GM18858 (cell line): ENCODE measurements around the gene TNPO1.
"Not testable (repeated sequence)": the region's sequence is repeated elsewhere in the genome, so short reads cannot be mapped to it uniquely, and the experiment has no call there.

Experiments used
- ATAC-seq: cut with Tn5 transposase; IDR thresholded peaks from one replicate; pipeline ENCODE4 v1.9.1; 2021; ENCODE audit not compliant: unreplicated experiment

TNPO1 gene

DNA sequence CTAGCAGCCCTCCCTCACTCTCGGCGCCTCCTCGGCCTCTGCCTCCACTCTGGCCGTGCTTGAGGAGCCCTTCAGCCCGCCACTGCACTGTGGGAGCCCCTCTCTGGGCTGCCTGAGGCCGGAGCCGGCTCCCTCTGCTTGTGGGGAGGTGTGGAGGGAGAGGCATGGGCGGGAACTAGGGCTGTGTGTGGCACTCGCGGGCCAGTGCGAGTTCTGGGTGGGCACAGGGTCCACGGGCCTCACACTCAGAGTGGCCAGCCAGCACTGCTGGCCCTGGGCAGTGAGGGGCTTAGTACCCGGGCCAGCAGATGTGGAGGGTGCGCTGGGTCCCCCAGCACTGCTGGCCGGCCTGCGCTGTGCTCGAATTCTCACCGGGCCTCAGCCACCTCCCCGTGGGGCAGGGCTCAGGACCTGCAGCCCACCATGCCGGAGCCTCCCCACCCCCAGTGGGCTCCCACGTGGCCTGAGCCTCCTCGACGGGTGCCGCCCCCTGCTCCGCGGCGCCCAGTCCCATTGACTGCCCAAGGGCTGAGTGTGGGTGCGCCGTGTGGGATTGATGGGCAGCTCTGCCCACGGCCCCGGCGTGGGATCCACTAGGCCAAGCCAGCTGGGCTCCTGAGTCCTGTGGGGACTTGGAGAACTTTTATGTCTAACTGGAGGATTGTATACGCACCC is 109.0 kb downstream of the TNPO1 start:
- ATAC-seq: no peak

DNA sequence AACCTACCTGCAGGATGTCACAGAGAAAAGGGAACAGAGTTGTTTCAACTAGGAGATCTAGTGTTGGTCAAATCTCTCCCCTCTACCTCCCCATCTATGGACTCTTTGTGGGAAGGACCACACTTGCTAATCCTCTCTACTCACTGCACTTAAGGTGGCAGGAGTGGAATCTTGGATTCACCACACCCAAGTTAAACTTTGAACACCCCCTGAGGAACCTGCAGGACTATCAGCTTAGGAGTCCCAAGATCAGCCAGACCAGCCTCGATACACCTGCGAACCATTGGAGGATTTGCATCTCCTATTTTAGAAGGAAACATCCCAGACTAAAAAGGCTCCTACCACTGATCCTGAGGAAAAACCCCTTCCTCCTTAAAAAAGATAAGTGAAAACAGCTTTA is 116.2 kb downstream of the TNPO1 start:
- not testable (repeated sequence) for ATAC-seq

DNA sequence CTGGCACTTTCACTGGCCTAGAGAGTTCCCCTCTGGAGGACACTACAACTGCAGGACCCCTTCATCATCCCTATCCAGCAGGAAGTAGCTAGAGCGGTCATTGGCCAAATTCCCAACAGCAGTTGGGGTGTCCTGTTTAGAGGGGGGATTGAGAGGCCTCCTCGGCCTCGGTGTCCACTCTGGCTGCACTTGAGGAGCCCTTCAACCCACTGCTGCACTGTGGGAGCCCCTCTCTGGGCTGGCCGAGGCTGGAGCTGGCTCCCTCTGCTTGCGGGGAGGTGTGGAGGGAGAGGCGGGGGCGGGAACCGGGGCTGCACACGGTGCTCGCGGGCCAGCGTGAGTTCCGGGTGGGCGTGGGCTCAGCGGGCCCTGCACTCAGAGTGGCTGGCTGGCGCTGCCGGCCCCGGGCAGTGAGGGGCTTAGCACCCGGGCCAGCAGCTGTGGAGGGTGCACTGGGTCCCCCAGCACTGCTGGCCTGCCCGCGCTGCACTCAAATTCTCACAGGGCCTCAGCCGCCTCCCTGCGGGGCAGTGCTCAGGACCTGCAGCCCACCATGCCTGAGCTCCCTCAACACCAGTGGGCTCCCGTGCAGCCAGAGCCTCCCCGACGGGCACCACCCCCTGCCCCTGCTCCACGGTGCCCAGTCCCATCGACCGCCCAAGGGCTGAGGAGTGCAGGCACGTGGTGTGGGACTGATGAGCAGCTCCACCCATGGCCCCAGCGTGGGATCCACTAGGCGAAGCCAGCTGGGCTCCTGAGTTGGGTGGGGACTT is 118.7 kb downstream of the TNPO1 start:
- not testable (repeated sequence) for ATAC-seq

DNA sequence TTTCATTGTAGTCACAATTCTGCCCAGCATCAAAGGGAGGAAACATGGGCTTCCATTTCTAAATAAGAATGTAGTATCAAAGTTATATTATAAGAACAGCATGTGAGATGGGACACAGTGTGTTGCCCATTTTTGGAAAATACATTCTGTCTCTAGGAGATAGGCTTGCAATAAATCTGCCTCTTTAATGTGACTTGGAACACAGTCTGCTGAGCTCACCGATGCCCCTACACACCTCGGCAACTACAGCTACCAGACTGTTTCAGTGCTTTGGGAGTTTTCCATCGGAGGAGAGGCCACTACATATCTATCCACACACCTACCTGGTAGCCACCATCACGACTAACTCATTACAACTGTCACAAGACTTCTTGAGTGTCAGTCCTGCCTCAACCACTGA is 120.4 kb downstream of the TNPO1 start:
- no peak for ATAC-seq

DNA sequence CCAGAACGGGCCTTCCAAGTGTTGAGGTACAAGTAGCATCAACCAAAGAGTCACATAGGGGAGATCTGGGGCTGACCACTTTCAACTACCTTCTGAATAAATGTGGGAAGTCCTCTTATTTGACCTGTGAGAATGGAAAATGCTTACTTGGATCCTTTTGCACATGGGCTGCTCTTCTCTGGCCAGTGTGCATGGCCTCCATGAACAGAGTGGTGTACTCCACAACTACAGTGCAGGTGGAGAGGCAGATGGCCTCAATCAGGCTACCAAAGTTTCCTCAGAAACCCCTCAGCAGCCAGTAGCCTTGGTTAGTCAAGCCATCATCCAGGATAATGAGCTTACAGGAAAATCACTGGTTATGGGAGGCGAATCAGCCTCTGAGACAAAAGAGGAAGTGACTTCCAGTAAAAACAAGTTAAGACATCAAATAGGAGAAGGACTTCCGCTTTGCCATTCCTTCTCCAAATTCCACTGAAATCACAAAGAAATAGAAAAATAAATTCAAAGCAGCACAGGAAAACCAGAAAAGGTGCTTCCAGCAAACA is 121.1 kb downstream of the TNPO1 start:
- ATAC-seq: no peak

DNA sequence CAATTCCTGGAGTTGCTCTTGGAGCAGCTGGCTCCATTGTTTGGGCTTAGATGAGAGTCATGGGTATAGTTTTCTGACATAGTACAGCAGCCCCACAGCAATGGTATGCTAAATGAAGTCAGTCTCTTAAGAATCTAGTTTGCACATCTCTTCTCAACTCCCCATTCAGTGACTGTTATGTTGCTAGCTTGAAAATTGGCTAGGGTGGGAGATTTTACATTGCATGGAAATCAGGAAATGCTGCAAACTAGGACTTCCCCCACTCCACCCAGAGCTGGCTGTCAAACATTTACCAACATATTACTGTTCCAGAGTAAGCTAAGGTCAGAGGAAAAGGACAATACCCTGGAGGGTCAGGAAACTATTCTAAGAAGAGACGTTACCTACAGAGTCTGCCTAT is 121.7 kb downstream of the TNPO1 start:
- ATAC-seq: no peak

DNA sequence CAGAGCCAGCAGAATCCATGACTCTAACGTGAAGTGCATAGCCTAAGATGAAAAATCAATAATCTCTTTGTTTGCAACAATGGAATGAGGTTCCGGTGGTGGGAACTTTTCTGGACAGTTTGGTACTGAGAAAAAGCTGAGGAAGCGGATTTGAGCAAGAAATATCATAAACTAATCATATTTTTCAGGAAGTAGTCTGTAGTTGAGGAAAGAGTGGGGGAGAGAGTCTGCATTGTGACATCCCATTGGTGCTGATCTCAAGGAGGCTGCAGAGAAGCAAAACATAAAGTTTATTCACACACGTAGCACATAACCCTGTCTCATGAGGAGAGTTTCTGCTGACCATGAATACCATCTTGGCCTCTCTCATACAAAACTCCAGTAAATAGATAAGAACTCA is 123.6 kb downstream of the TNPO1 start:
- ATAC-seq: no peak

DNA sequence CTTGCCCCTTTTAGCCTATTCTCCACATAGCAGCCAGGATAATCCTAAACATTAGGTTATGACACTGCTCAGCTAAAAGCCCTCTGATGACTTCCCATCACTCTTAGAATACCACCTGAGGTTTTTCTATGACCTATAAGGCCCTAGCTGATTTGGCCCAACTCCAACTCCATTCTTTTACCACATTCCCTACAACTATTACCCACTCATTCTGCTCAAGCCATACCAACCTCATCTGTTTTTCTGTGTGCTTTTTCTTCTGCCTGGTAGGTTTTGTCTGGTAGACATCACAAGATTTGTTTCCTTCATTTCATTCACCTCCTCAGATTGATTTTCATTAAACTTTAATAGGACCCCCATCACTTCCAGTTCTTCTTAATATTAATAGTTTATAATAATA is 126.8 kb downstream of the TNPO1 start:
- ATAC-seq: no peak

DNA sequence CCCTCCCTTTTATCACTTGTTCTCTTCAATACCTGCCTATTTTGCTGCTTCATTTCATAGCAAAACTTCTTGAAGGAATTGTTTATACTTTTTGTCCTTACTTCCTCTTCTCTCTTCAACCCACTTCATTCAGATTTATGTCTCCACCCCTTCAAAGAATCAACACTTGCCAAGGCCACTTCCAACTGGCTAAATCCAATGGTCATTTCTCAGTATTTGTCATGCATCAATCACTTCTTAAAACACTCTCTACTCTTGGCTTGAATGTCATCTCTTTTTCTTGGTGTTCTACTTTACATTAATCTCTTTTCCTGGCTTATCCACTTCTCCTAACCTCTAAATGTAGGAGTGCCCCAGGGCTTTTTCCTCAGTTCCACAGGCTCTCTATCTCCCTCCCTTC is 131.0 kb downstream of the TNPO1 start:
- ATAC-seq: no peak

DNA sequence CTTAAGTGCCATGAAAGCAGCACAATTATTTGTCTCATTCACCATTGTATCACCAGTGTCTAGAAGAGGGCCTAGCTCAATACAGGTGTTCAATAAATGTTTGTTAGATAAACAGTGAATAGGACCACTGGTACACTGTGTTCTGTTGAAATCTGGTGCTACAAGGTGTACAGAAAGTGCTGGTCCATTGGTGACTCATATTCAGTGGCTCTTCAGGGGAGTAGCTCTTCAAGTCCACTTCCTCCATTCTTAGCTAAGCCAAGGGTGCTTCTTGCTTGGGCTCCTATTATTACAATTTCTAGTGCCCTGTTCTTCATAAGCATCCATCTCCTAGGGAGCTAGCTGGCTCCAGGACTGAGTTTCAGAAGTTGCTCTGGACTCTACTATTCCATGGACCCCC is 133.0 kb downstream of the TNPO1 start:
- ATAC-seq: no peak

DNA sequence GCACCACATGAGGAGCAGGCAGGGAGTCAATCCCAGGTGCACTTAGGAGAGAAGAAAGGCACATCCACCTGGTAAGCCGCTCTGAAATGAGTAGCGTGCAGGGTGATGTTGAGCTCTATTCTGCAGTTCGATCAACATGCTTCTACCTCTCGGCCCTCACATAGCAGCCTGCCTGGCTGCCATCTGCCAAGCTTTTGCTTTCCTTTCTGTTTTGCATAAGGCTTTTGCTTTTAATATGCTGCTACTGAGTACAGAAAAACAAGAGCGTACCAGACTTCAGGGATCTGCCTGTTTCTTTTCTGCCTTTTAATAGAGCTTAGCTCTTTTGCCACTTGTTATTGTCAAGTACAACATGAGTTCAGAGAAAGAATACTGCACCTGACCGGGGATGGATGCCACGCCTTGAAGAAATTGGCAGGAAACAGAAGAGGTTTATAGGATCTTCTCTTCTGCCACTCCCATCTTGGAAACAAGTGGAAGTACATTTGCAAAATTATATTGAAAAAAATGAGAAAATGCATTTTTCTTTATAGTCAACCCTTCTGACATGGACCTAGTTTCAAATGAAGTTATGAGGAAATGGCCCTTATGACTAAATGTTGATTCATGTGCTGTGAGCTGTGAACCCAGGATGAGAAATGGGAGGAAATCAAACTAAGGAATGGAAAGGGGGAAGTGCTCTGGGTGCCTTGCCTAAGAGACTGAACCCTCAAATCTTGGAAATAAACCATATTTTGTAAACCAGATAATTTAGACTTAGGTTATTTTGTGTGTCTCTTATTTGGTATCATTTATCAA is 135.4 kb downstream of the TNPO1 start:
- ATAC-seq: no peak

DNA sequence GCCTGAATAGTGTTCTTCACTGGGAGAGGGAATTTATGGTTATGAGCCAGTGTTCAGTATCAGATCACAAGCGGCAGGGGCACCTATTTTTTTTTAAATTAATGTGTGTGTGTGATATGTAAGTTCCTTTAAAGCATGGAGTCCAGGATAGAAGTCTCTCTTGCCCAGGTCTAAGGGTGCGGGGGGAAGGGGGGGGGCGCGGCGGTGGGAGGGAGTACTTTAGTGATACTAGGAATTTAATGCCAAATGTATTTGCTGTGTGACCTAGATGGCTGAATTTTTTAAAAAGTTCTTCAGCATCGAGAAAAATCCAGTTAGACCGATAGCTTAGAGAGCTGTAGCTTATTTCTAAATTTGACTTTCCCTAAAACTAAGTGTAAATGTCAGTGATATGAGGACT is 137.9 kb downstream of the TNPO1 start:
- ATAC-seq: no peak

DNA sequence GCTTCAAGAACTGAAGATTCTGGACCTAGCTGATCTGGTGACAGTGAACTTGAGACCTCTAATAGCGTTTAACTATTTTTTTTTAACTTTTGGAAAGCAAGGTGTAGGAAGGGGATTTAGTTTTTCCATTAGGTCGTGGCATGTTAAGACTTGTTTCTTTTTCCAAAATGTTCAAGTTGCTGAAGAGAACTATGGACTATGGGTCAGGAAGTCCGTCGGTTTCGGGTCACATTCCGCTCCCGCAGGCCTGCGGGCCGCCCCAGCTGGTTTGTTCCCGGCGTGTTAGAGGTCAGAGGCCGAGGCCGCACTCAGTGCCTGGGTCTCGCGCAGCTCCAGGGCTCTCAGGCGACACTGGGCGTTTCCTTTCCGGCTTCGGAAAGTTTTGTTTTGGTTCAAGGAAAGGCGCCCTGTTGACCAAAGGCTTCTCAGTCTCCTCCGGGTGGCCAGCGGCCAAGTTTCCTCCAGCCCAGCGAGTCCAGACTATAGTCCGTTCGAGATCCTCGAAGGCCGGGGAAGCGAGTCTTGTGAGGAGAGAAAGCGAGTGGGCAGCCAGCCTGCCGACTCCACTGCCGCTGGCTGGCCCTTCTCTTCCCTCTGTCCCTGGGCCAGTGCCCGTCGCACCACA is 138.8 kb downstream of the TNPO1 start:
- peak; percentile 32 for ATAC-seq

DNA sequence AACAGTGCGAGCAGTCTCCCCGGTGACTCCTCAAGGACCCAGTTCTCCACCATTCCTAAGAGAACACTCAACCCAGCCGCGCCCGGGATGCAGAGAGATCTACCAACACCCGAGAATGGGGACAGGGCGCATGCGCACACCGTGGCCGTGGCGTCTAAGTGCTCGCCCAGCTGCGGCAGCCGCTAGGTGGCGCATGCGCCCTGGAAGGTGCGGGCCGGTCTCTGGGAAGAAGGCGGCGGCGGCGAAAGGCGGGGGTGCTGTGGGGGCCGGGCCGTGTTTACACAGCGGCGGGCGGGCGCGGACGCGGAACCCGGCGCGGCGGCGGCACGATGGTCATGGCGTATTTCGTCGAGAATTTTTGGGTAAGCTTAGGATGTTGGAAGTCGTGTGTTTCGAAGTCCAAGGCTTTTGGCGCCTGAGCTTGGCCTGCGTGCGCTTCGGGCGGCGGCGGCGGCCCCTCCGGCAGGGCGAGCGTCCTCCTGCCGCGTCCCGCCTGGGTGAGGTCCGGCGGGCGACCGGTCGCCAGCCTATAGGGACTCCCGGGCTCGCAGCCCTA is 139.4 kb downstream of the TNPO1 start, which contains the start of gene FCHO2:
Gene FCHO2 (plus strand): TSS at position 274 of the 556 bp plus-strand sequence. CDS start 56 bp downstream, at position 330.
- ATAC-seq: peak; percentile 79

DNA sequence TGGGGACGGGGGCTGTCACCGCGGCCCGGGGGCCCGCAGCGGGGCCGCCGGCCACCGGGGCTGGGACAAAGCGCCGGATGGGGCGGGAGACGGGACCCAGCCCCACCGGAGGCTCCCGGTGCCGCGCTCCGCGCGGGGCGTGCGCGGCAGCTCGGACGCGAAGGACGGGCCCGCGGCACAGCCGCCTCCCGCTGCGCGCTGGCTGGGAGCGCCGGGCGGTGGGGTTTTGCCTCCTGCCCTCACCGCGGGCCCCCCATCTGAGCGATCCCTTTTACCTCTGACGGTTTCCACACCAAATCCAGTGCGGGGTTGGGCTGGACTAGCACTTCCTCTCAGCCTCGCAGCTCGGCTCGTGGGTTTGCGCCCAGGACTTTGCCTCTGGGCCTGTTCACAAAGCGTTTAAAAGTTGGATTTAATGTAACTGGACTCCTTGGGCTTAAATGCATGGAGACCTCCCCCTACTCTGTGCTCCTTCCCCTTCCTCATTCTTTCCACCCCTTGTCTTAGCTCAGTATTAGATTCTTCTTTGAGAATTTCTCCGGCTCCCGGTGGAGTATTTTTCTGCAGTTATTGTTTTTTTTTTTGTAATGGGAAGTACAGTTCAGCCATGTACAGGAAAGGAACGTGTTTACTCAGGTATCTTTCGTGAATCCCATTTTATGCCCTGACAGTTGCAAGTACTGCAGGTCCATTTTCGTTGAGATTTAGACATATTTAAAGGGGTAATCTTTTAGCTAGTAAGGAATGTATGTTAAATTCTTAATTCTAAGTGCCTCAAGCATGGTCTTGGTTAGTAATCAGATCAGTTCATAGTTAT is 140.1 kb downstream of the TNPO1 start:
- ATAC-seq: peak; percentile 22

DNA sequence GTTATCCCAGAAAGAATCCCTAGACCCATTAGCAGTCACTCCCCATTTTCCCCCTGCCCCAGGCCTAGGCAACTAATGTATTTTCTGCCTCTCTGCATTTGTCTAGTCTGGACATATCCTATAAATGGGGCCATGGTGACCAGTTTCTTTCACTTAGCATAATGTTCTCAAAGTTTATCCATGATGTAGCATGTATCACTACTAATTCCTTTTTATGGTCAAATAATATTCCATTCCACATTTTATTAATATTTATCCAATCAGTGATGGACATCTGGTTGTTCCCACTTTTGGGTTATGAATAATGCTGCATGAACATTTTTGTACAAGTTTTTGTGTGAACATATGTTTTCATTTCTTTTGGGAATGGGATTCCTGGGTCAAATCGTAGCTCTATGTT is 140.9 kb downstream of the TNPO1 start:
- ATAC-seq: no peak

DNA sequence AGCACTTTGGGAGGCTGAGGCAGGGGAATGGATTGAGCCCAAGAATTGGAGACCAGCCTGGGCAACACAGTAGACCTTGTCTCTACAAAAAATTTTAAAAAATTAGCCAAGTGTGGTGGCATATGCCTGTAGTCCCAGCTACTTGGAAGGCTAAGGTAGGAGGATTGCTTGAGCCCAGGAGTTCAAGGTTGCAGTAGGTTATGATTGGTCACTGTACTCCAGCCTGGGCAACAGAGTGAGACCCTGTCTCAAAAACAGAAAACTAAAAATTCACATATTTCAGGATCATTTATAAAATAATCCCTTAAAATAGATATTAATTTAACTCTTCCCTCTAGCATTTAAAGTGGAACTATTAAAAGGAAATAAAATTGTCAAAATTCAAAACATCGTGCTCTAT is 142.8 kb downstream of the TNPO1 start:
- ATAC-seq: no peak
